22Rv1 (cell line): ENCODE data around the gene BPIFB2.

Experiments used
- CTCF ChIP-seq: fragments of 450-650 bp; IDR thresholded peaks from 2 replicates; pipeline ENCODE4 v1.5.1; 2017; ENCODE audit warnings: mild to moderate bottlenecking
- ZFX ChIP-seq: fragments of 450-650 bp; IDR thresholded peaks from 2 replicates; pipeline ENCODE4 v1.6.1; 2017; ENCODE audit warnings: antibody characterized with exemption, borderline replicate concordance

- TF ChIP-seq CTCF: no peak
- TF ChIP-seq ZFX: no peak
Observed at GRCh38 chr20:33061658-33062028, 54.1 kb downstream of the BPIFB2 start.
